Endothelial cell (in vitro differentiated cells): Measurements from ENCODE around the gene LAD1. TPM values are rescaled to one million over a fixed set of nuclear protein-coding genes. Genes with fewer than 3 reads are reported as not detected.

Experiments
- DNase-seq: peaks from one replicate; pipeline ENCODE4 v3.0.0; 2021; ENCODE audit warnings: low spot score
- H3K27ac Mint-ChIP-seq: one replicate; pipeline ENCODE4 v1.8.0; 2021; ENCODE audit warnings: mixed read lengths, inconsistent platforms; ENCODE audit not compliant: unreplicated experiment
- H3K27me3 Mint-ChIP-seq: one replicate; pipeline ENCODE4 v1.8.0; 2021; ENCODE audit warnings: mild to moderate bottlenecking, moderate library complexity, mixed read lengths, inconsistent platforms; ENCODE audit not compliant: unreplicated experiment
- H3K36me3 Mint-ChIP-seq: one replicate; pipeline ENCODE4 v1.8.0; 2021; ENCODE audit warnings: mild to moderate bottlenecking, low read depth, mixed read lengths, inconsistent platforms; ENCODE audit not compliant: unreplicated experiment
- H3K4me1 Mint-ChIP-seq: one replicate; pipeline ENCODE4 v1.8.0; 2021; ENCODE audit warnings: mild to moderate bottlenecking, mixed read lengths, inconsistent platforms; ENCODE audit not compliant: unreplicated experiment
- H3K4me3 Mint-ChIP-seq: one replicate; pipeline ENCODE4 v1.8.0; 2021; ENCODE audit warnings: mild to moderate bottlenecking, mixed read lengths, inconsistent platforms; ENCODE audit not compliant: unreplicated experiment
- H3K9me3 Mint-ChIP-seq: one replicate; pipeline ENCODE4 v1.8.0; 2021; ENCODE audit warnings: mixed read lengths, inconsistent platforms; ENCODE audit not compliant: unreplicated experiment
- total RNA-seq: library from RNA; stranded (reverse); fragmentation: NEBNext Ultra II Directional; extraction: Animal tissue kit (Norgen Biotek cat#: 25700); gene quantifications from one replicate; pipeline ENCODE4 v1.2.1, GENCODE V29; 2021; ENCODE audit not compliant: unreplicated experiment
- TF ChIP-seq, protein P1 (sequence below): fragments of 200-600 bp; sonication (generic); IDR thresholded peaks from one replicate; pipeline ENCODE4 v1.5.0; 2021; ENCODE audit warnings: antibody characterized with exemption; ENCODE audit not compliant: unreplicated experiment

LAD1 gene
- total RNA-seq, 1 donor from 2014 or later = 0.59 TPM

DNA sequence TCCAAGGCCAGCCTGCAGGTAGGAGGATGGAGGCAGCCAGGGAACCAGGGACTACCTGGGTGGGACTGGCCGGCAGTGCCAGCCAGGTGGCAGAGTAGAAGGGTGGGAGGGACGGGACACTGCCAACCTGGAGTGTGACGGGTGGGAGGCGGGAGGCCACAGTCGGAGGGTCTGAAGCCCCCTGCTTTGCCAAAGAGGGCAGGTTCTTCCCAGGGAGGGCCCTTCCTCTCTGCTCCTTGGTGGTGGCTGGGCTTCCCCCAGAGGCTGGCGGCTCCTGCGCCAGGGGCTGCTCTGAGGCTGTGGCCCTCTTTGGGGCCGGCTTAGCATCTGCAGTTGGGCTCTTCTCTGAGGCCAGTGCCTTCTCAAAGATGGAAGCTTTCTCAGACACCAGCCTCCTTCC lies 12.9 kb downstream of the LAD1 start:
- TF ChIP-seq, protein P1, sequence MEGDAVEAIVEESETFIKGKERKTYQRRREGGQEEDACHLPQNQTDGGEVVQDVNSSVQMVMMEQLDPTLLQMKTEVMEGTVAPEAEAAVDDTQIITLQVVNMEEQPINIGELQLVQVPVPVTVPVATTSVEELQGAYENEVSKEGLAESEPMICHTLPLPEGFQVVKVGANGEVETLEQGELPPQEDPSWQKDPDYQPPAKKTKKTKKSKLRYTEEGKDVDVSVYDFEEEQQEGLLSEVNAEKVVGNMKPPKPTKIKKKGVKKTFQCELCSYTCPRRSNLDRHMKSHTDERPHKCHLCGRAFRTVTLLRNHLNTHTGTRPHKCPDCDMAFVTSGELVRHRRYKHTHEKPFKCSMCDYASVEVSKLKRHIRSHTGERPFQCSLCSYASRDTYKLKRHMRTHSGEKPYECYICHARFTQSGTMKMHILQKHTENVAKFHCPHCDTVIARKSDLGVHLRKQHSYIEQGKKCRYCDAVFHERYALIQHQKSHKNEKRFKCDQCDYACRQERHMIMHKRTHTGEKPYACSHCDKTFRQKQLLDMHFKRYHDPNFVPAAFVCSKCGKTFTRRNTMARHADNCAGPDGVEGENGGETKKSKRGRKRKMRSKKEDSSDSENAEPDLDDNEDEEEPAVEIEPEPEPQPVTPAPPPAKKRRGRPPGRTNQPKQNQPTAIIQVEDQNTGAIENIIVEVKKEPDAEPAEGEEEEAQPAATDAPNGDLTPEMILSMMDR = no peak
- no peaks in the 10 kb centered on the region for H3K4me1 Mint-ChIP-seq
- no peaks in the 10 kb centered on the region for H3K36me3 Mint-ChIP-seq
- no peak for DNase-seq
- no peak overlapping the region for H3K27ac Mint-ChIP-seq
- no peaks in the 10 kb centered on the region for H3K9me3 Mint-ChIP-seq
- H3K4me3 Mint-ChIP-seq = no peak overlapping the region
- H3K27me3 Mint-ChIP-seq = peaks cover 1% of the 10 kb centered on the region

DNA sequence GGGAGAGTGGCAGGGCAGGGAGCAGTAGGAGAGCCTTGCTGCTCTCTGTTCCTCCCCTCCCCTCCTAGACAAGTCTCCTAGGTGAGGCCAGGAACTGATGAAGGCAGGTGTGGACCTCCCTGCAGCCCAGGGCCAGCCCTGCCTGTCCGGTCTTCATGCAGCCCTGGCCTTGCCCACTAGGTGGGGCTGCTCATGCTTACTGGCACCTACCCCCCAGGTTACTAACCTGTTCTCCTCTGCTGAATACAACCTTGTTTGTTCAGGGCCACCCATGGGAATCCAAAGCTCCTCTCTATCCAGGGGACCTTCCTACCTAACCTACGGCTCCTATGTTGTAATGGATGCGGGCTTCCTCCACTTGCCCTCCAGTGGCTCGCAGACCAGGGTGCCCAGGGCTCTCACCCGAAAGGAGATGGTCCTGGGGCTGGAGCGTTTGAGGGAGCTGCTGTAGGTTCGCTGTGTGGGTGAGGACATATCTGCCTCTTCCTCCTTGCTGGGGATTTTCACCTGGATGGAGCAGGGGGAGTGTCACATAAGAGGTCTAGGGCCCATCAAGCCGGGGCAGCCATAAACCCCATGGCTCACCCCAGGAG lies 13.7 kb downstream of the LAD1 start:
- Mint-ChIP-seq H3K4me3 (no peak overlapping the region), H3K36me3 (no peaks in the 10 kb centered on the region), H3K4me1 (no peaks in the 10 kb centered on the region), H3K27me3 (peaks cover 5% of the 10 kb centered on the region), H3K27ac (no peak overlapping the region), H3K9me3 (no peaks in the 10 kb centered on the region)
- DNase-seq = peak; percentile 82
- TF ChIP-seq, protein P1 = peak; percentile 75

DNA sequence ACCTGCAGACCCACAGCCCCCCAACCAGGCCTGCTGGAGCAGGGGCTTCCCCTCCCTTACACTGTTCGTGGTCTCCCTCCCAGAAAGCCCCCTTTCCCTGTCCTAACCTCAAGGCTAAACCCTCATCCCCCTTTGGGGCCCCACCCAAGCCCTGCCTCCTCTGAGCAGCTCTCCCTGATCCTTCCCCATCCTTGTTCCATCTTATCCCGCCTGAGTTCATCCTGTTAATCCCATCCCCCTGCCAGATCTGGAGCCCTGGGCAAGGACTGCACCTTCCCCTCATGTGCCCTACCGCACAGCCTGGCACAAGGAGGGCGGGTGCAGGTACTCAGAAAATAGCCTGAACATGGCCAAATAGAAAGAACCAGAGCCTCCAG lies 14.7 kb downstream of the LAD1 start:
- DNase-seq = no peak
- Mint-ChIP-seq H3K27me3 (peaks cover 5% of the 10 kb centered on the region), H3K27ac (no peak overlapping the region), H3K9me3 (no peaks in the 10 kb centered on the region), H3K4me3 (peak overlapping the region; percentile 3), H3K36me3 (no peaks in the 10 kb centered on the region), H3K4me1 (no peaks in the 10 kb centered on the region)
- TF ChIP-seq, protein P1 = no peak

DNA sequence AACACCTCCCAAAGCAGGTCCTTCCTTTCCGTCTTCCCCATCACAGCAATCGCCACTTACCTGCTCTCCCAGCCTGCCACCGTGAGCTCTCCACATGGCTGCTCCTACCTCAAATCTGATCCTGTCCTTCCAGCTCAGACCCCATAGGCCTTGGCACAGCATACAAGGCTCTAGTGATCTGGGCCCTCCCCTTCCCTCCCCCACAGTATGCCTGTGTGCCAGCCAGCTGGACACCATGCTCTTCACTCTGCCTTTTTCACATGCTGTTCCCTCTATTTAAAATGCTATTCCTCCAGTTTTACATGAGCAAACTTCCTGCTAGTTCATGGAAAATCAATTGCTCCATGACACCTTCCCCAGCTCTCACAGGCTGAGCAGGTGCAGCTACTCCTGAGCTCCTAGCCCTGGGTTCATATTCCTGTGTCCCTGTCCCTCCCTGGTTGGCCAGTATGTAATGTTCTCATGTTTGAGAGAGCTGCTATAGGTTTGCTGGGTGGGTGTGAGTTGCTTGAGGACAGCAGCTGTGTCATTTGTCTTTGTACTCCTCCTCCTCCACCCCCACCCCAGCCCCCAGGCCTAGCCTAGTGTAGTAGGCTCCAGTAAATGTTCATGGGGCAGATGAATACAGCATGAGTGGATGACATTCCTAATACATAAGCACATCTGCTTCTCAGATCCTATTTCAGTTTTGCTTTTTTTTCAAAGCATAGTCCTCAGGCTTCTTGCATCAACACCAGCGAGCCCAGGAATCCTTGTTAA lies 15.3 kb downstream of the LAD1 start:
- H3K27me3 Mint-ChIP-seq = peaks cover 5% of the 10 kb centered on the region
- H3K4me3 Mint-ChIP-seq = peak overlapping the region; percentile 3

More for the DNA sequence above, 15.3 kb downstream of the LAD1 start:
- DNase-seq = no peak
- H3K4me1 Mint-ChIP-seq = no peaks in the 10 kb centered on the region
- no peaks in the 10 kb centered on the region for H3K36me3 Mint-ChIP-seq
- H3K9me3 Mint-ChIP-seq = no peaks in the 10 kb centered on the region
- TF ChIP-seq, protein P1 = no peak
- no peak overlapping the region for H3K27ac Mint-ChIP-seq
